K562 (cell line): ENCODE results near the gene CRACDL.

Experiments used
- CBX8 ChIP-seq: fragments of 200-600 bp; sonication (generic); IDR thresholded peaks from 2 replicates; pipeline ENCODE4 v1.6.1; 2012; ENCODE audit warnings: borderline replicate concordance, mixed run types, low read depth, mild to moderate bottlenecking, moderate library complexity, mixed read lengths, low read length, control low read depth, inconsistent platforms; ENCODE audit not compliant: poor library complexity, severe bottlenecking; ENCODE audit errors: extremely low read depth
- GATA2 ChIP-seq: sonication (generic); formaldehyde crosslinking; IDR thresholded peaks from 2 replicates; pipeline ENCODE4 v1.4.0; 2020; ENCODE audit warnings: mild to moderate bottlenecking, missing genetic modification reagents
- GATAD2A ChIP-seq: fragments of 450-650 bp; IDR thresholded peaks from 2 replicates; pipeline ENCODE4 v1.6.1; 2017
- HNRNPK ChIP-seq: fragments of 200-400 bp; formaldehyde crosslinking; IDR thresholded peaks from one replicate; pipeline ENCODE4 v1.6.1; 2018; ENCODE audit warnings: mild to moderate bottlenecking, low read depth, low read length; ENCODE audit not compliant: poor library complexity, severe bottlenecking
- MAFK ChIP-seq: IDR thresholded peaks from 2 replicates; pipeline ENCODE4 v1.6.1; 2011; ENCODE audit warnings: low read length, improper control_type of control experiment
- POLR2A ChIP-seq: fragments of 450-650 bp; conservative IDR thresholded peaks from 2 replicates; pipeline ENCODE4 v1.6.1; 2016
- TF ChIP-seq, protein P1 (sequence below): sonication (generic); formaldehyde crosslinking; IDR thresholded peaks from 2 replicates; pipeline ENCODE4 v1.8.1; 2023; ENCODE audit warnings: mild to moderate bottlenecking, missing genetic modification reagents

- TF ChIP-seq, protein P1, sequence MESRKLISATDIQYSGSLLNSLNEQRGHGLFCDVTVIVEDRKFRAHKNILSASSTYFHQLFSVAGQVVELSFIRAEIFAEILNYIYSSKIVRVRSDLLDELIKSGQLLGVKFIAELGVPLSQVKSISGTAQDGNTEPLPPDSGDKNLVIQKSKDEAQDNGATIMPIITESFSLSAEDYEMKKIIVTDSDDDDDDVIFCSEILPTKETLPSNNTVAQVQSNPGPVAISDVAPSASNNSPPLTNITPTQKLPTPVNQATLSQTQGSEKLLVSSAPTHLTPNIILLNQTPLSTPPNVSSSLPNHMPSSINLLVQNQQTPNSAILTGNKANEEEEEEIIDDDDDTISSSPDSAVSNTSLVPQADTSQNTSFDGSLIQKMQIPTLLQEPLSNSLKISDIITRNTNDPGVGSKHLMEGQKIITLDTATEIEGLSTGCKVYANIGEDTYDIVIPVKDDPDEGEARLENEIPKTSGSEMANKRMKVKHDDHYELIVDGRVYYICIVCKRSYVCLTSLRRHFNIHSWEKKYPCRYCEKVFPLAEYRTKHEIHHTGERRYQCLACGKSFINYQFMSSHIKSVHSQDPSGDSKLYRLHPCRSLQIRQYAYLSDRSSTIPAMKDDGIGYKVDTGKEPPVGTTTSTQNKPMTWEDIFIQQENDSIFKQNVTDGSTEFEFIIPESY: no peak
- no peak for TF ChIP-seq HNRNPK
- TF ChIP-seq POLR2A: no peak
- TF ChIP-seq CBX8: no peak
- no peak for TF ChIP-seq MAFK
- TF ChIP-seq GATAD2A: no peak
- TF ChIP-seq GATA2 (CRISPR knock-in tag): no peak
Measured at GRCh38 chr2:98815795-98816194, 120.2 kb downstream of the CRACDL start.
